ENCODE results near the gene CBX4.
A peak's percentile ranks its signal among the peaks of the same experiment; 100 is the strongest.

Gene CBX4

DNA sequence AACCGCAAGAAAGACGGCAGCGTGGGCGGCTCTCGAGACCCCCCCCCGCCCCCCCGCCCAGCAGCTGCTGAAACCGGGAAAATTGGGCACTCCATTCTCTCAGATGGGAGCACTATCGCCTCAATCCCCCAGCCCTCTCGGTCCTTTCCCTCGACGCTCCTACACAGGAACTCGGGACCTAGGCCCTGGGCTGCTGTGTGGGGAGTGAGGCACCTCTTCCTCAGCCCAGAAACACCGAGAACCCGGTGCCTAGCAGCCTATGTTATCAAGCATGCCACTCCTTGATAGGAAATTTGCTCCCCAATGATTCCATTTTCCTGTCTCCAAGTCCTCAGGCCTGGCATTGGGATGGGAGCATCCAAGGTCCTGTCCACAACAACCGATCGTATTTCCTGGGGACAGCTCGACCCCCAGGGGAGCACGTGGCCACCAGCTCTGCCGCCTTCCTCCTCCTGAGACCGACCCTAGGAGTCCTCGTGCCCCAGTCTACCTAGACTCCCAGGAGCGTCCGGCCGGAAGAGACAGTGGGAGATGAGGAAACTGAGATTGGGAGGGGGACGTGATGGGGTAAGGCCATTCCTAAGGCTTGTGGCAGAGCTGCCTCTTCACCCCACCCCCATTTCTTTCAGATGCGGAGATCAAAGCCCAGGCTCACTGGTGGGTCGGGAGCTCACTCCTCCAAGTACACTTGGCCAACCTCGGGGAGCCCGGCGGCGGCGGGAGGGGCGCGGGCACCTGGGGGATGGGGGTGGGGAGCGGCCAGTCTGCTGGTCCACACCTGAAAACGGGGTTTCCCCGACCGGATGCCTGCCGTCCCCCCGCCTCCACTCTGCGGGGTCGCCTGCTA is 24.9 kb downstream of the CBX4 start:
- DNase-seq, result no peak

- peak in 1 of 58 donors; percentile 28 for DNase-seq
Measured at GRCh38 chr17:79813297-79814126, 25.7 kb downstream of the CBX4 start.

DNA sequence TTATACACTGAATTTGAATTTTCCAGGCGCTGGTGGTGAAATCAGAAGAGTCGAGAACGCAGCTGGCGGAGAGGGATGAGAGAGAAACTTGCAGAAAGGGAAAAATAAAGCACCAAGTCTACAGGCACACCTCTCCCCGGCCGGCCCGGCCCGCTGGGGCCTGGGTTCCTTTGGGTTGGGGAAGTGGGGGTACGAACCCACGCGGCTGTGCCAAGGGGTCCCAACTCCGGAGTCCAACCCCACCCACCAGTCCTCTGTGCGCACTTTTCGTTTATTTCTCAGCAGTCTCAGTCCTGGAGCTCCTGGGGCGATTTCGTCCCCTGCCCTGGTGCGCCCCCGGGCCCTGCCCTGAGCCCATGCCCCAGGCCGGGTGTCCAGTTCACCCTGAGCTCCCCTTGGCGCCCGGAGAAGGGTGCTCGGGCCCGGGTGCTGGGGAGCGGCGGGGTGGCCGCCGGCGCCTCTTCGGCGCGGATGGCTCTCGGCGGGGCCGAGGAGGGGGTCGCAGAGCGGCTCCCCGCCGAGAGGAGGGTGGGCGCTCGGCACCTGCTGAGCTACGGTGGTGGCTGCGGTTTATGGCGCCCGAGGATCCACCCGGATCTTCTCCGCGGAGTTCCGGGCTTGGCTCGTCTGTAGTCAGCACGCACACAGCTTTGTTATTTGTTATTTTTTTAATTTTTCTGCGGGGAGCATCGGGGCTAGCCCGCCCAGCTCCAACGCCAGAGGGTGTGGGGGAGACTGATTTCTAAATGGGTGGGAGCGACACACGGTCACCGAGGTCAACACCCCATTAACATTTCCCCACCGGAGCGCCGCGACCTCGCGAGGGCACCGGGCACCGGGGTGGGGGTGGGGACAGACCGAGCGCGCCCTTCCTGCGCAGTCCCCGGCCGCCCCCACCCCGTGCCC is 26.6 kb downstream of the CBX4 start:
- DNase-seq, result no peak

GRCh38 chr17:79811868-79812352 is 27.3 kb downstream of the CBX4 start:
- DNase-seq, result no peak

DNA sequence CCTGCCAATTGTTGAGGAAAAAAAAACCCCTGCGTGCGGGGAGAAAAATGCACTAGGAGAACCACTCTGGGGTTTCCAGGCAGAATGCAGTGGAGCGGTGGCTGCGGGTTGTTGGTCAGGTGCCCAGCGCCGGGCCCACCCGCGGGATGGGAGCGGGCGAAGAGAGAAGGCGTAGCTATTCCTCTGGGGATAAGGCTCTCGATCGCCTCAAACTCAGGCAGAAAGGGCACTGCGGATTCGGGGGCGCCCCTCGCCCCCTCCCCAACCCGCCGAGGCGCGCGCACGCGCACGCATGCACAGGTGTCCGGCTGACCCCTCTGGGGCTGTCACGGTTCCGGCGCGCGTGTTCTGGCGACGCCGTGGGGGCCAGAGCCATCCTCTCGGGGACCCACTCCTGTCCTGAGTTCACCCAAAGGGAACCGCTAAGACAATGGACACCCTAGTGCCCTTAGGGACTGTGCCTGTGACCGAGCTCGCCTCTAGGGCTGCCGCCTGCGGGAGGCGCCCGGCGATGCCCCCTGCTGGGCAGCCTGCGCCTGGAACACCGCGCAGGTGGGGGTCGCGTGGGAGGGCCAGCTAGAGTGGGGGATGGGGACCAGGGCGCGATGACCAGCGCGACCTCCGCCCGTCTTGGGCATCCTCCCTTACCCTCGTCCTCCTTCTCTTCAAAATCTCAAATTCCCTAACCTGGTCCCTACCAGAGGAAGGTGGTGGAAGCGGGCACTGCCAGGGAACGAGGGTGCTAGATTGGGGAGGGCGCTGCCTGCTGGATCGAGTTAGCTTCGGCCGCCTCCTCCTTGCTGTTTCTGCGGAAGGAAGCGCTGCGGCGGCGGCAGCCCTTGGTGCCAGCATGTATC is 28.0 kb downstream of the CBX4 start:
- DNase-seq, result peak in 6 of 58 donors; percentile 29 to 48 (median 34)

GRCh38 chr17:79810130-79811010 is 28.9 kb downstream of the CBX4 start:
- DNase-seq, result peak in 47 of 58 donors; percentile 1 to 85 (median 46)

GRCh38 chr17:79809530-79810129 is 29.6 kb downstream of the CBX4 start:
- no peak for DNase-seq

- peak in 2 of 58 donors; percentile 6 to 20 for DNase-seq
Measured at GRCh38 chr17:79808763-79809529, 30.3 kb downstream of the CBX4 start.

GRCh38 chr17:79806863-79807720 is 32.1 kb downstream of the CBX4 start:
- no peak for DNase-seq

- no peak for DNase-seq
Measured at GRCh38 chr17:79806446-79806760, 32.8 kb downstream of the CBX4 start.

GRCh38 chr17:79804856-79805696 is 34.2 kb downstream of the CBX4 start:
- DNase-seq, result no peak

DNA sequence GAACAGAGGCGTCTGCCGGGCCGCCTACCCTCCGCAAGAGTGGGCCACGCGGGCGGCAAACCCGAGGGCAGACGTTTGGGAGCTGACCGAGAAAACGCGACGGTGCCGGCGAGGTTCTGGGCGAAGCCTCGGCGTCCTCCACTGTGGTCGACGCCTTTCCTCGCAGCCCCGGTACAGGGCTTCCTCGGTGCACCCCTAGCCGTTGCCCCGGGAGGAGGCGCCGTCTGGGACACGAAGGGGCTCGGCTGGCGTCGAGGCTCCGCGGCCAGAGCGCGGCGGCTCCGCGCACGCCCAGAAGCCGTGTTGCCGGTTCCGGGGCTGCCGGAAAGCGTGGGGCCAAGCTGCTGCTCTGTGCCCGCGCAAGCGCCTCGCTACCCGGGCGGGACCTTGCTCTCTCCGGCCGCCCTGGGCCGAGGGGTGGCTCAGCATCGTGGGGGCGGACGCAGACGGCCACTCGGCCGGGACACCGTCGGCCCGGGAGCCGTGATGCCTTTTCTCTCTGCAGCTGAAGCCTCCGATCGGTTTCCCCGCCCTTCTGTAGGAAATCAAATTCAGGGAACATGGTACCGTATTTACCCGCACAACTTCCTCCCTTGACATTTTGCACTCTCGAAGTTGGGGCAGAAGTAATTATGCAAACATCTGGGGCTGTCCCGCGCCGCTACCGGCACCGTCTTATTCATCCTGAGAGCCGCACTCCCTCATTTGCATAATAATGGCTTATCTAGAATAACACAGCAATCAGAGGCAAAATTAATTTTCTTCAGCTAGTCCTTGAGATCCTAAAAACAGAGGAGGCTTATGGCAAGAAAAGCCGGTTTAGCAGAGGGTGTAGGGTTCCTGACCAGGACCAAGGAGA is 35.0 kb downstream of the CBX4 start:
- no peak for DNase-seq

DNA sequence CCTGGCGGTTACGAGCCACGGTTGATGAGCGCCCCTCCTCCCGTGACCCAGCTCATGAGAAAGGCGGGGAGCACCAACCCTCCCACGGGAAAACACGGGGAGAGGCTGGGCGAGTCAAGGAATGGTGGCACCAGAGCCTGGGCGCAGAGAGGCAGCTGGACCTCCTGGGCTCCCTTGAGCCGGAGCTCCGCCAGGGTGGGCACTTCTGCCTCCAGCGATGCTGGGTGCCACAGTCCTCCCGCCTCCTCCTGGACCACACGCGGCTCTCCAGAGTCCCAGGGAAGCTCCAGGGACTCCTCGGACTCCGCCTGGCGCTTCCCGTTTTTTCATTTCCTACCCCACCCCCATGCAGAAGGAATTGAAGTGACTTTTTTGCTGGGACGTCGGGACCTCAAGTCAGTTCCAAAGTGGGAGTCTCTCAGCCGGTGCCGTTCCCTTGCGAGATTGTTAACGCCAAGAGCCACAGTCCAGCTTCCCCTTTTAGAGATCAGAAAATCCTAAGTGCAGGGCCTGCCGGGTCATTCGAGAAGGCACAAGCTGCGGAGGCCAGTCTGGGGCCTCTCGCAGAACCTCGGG is 35.7 kb downstream of the CBX4 start:
- DNase-seq, result no peak

DNA sequence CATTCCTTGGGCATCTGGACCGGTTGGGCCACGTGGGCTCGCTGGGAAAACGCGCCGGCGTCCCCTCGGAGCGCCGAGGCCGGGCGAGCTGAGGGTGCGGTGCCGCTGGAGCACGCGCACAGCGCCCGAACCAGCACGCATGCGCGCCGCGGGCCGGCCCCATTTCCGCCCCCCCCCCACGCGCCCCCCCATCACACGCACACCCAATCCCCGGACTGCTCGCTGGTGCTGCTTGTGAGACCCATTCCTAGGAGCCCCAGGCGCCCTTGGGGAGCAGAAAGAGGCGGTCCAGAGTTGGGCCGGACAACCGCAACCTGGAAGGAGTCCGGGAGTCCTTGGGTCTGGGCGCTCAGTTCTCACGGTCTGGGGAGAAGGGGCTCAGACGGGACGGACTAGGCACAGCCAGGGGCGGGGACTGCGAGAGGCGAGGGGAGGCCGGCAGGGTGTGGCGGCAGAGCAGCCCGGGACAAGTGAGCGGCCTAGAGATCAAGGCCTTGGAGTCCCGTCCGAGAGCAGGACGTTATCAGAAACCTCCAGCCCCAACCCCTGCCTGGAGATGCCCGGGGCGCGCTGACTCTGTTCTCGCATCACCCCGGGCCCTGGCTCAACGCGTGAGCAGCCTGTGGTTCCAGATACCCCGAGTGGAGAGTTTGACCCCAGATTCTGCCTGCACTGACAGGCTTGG is 36.4 kb downstream of the CBX4 start:
- no peak for DNase-seq

All from anterior cingulate cortex (tissue), 58 donors.